HEK293T (cell line): ENCODE results near the gene WRAP73.

ENCODE experiments used
- BHLHE40 ChIP-seq: fragments of 450-650 bp; IDR thresholded peaks from 2 replicates; pipeline ENCODE4 v1.6.1; 2016; ENCODE audit warnings: mild to moderate bottlenecking, moderate library complexity, borderline replicate concordance
- FOXK2 ChIP-seq: fragments of 450-650 bp; IDR thresholded peaks from 2 replicates; pipeline ENCODE4 v1.6.1; 2016; ENCODE audit warnings: mild to moderate bottlenecking
- NFRKB ChIP-seq: fragments of 450-650 bp; IDR thresholded peaks from 2 replicates; pipeline ENCODE4 v1.6.1; 2016; ENCODE audit warnings: mild to moderate bottlenecking, moderate library complexity
- SUZ12 ChIP-seq: fragments of 450-650 bp; IDR thresholded peaks from 2 replicates; pipeline ENCODE4 v1.6.1; 2016; ENCODE audit warnings: mild to moderate bottlenecking

DNA sequence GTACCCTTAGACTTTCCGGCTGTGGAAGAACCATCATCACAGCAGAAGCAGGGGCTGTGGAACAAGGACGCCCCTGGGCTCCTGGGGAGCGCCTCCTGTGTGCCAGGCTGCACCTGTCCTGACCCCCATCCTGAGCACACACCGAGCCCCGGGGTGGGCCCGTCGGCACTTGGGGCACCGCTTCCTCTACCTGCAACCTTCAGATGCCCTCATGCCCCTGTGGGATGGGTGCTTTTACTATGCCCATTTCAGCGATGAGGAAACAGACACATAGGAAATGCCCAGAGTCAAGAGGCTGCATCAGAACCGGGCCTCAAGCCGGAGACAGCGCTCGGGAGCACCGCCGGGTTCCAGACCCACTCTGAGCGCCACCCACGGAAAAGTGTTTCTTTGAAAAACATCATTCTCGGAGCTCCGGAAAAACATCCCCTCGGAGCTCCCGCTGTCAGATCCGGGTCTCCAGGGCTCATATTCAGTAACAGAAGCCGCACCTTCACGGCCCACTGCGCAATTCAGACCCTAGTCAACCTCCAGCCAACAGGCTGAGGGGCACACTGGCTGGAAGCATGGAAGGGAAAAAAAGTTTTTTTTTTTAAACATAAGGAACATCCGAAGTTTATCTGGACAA lies 17.1 kb downstream of the WRAP73 start:
- no peak for TF ChIP-seq FOXK2
- no peak for TF ChIP-seq SUZ12
- TF ChIP-seq BHLHE40 = no peak
- no peak for TF ChIP-seq NFRKB
